Coronary artery (tissue), 2 donors: ENCODE measurements around the gene ZCCHC18.

Experiments
- DNase-seq: peaks from one replicate; pipeline ENCODE4 v3.0.0-alpha.2; 2017; ENCODE audit warnings: low spot score
- H3K27ac ChIP-seq, 2 donors: fragments of 200-600 bp; sonication (generic); one replicate each; pipeline ENCODE4 v1.5.1; 2016 to 2019
- H3K4me3 ChIP-seq: fragments of 200-600 bp; sonication (generic); 2 replicates; pipeline ENCODE4 v1.5.1; 2016; ENCODE audit warnings: mild to moderate bottlenecking, moderate library complexity
- CTCF ChIP-seq: fragments of 200-600 bp; sonication (generic); IDR thresholded peaks from one replicate; pipeline ENCODE4 v1.5.1; 2019; ENCODE audit warnings: antibody characterized with exemption

The ZCCHC18 gene

DNA sequence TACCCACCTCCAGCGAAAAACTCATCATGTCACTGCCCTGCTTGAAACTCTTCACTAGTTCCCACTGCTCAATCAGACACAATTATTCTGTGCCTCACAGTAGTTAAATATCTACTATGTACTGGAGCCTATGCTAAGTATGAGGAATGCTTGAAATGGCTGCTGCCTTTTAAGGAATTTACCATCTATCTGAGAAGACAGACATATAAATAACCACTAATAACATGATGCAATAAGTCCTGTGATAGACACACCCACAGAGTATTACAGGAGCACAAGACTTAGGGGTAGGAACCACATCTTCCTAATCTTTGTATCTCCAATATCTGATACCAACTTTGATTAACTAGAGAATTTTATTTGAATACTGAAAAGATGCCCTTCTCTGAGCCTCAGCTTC is 23.4 kb downstream of the ZCCHC18 start:
- peak overlapping the region; percentile 52 for H3K4me3 ChIP-seq
- H3K27ac ChIP-seq: peak overlapping the region; percentile 36 to 57
- no peak for DNase-seq
- no peak for TF ChIP-seq CTCF

- DNase-seq: no peak
- peak; percentile 71 for TF ChIP-seq CTCF
- Histone ChIP-seq H3K4me3 (peak overlapping the region; percentile 52), H3K27ac (peak overlapping the region; percentile 36 to 53)
Measured at GRCh38 chrX:104136241-104137019, 24.1 kb downstream of the ZCCHC18 start.

GRCh38 chrX:104137496-104137895 is 25.2 kb downstream of the ZCCHC18 start:
- H3K27ac ChIP-seq: no peak overlapping the region
- no peak for DNase-seq
- H3K4me3 ChIP-seq: no peak overlapping the region
- no peak for TF ChIP-seq CTCF

DNA sequence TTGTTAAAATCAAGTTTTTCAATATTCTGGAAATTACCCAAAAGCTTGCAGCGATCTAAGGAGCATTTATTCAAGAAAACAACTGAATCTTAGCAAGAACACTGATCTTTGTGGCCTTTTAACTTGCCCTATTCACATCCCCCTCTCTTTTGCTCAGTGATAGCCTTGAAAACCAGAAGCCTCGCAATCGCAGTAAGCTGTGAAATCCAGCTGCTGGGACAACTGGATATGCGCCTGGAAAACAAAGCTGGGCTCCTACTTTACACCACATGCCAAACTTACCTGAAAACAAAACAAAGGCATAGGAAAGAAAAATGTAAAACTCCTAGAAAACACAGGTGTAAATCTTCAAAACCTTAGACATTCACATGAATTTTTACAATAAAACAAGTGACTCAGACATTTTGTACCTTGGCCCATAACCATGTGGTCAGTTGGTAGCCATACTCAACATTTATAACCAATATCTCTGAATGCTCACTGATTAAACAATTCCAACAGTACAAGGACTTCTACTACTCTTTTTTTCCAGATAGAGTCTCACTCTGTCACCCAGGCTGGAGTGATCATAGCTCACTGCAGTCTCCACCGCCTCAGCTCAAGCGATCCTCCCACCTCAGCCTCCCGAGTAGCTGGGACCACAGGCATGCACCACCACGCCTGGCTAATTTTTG is 28.9 kb downstream of the ZCCHC18 start:
- H3K4me3 ChIP-seq: no peak overlapping the region
- no peak for TF ChIP-seq CTCF
- no peak for DNase-seq
- H3K27ac ChIP-seq: no peak overlapping the region

DNA sequence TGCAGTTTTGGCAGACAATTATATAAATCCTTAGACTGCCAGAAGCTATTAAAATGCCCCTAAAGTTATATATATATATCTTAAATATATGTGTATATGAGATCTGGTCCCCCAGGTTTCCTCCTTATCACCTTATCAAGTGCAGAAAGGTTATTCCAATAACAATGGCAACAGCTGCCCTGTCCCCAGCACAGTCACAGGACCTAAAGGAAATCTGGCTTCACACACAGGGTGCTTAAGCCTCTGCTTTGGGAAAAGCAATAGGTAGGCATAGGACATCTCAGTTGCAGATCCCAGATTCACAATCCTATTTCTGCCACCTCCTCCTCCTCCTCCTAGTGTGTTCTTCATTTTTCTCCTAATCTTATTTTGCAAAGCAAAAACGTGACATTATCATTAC is 38.7 kb downstream of the ZCCHC18 start:
- no peak overlapping the region for H3K27ac ChIP-seq
- TF ChIP-seq CTCF: no peak
- H3K4me3 ChIP-seq: no peak overlapping the region
- DNase-seq: no peak

DNA sequence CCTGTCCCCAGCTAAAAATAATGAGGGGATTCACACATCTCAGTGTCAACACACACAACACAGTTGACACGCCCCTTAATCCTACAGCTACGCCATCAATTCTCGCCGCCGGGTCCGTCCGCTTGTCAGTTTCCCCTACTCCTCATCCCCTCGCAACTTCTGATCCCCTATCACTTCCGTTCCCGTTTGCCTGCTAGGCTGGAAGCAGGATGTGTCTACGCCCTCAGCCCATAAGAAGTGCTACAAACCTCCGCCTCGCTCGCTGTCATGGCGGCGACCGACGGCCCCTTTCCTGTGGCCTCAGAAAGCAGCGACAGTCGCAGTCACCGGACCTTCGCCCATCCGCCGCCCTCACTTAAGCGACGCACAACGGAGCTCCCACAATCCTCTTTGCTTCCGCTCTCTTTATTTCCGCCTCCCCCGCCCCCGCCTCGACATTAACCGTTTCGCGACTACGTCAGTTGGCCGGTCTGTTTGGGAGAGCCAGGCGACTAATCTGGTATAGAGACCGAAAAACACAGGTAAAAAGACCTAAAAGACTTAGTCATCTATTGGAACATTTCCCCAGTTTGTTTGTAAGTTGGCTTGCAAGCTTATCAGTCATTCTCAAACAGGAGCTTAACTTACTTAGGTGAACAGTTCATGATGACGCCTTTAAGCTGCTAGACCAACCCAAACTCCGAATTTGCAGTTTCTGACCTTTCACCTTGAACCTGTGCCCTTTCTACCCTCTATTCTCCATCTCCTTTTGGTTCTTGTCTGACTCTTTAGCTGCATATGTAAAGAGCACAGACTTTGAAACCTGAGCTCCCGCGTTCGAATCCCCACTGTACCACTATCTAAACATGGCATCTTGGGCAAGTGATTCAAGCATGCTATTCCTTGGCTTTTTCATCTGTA is 44.6 kb downstream of the ZCCHC18 start, which contains the start of gene SLC25A53:
TSS of gene SLC25A53 (minus strand) at position 380 of the 900 bp plus-strand sequence. CDS start 51,752 bp downstream, outside the sequence.
- Histone ChIP-seq H3K27ac (peak within 1 kb of the TSS; percentile 68 to 91), H3K4me3 (peak within 1 kb of the TSS; percentile 72)
- DNase-seq: peak; percentile 83
- TF ChIP-seq CTCF: no peak
